ENCODE results near the gene NPIPB2. TPM values are rescaled to one million over a fixed set of nuclear protein-coding genes. Genes with fewer than 3 reads are reported as not detected.
"Not testable (repeated sequence)": the region's sequence is repeated elsewhere in the genome, so short reads cannot be mapped to it uniquely, and the experiment has no call there.

NPIPB2 gene
- total and polyA plus RNA-seq, 4 donors: 0.88 to 15.0 (median 9.0) TPM

DNA sequence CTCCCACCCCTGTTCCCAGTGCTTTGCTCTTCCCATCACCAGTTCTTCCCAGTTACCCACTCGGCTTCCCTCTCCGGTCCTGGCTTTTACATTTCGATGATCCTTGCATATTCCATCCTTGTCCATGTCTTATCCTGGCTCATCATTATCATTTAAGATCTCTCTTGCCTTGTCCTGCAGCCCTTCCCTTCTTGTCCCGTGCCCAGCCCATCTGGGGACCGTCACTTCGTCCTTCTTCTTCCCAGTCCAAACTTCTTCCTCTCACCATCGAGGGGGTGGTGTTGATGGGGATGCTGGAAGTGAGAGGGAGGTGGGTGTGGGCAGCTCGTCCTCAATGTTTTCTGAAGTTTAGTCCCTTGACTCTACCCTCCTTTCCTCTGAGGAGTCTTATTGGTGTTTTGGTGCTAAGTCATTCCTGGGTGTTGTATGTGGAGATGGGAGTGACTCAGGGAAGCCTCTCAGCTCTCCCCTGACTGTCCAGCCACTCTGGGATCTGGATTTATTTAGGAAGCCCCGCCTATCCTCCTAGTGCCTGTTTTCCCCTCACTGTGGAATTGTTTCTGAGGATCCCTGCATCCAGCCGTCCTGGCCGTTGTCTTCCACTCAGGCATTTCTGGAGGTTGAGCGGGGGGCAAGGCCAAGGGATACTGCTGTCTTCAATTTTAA is 35.7 kb upstream of the NPIPB2 start:
- H3K9me3 ChIP-seq (ENCODE audit: control insufficient read depth, low read length): no peaks in the 10 kb centered on the region
- intact Hi-C loops (cut with DNase I): loop anchor here in 1 of 2 donors (2.0 kb wide), 1 partner anchor 85 kb away; no protein-coding TSS in a partner anchor
- ATAC-seq (ENCODE audit: low FRiP score) (peak; percentile 73), DNase-seq (no peak)
- H3K4me3 ChIP-seq (ENCODE audit: low read length in 2 of 2): peak overlapping the region; percentile 64 to 94
- no peaks in the 10 kb centered on the region for H3K4me1 ChIP-seq (ENCODE audit: control insufficient read depth in 1 of 2, insufficient read depth in 2 of 2, low read length in 2 of 2)
- H3K27ac ChIP-seq (ENCODE audit: low read depth in 1 of 2, low read length in 2 of 2): peak overlapping the region in 1 of 2 donors; percentile 81
- 13 to 15% methylated on average over 12 of the region's 12 CpGs for whole genome bisulfite sequencing, 2 donors
- no peaks in the 10 kb centered on the region for H3K36me3 ChIP-seq (ENCODE audit: control insufficient read depth in 1 of 2, insufficient read depth in 2 of 2, low read length in 1 of 2)
- H3K27me3 ChIP-seq (ENCODE audit: control insufficient read depth in 1 of 2, insufficient read depth in 2 of 2, low read length in 1 of 2): no peaks in the 10 kb centered on the region

DNA sequence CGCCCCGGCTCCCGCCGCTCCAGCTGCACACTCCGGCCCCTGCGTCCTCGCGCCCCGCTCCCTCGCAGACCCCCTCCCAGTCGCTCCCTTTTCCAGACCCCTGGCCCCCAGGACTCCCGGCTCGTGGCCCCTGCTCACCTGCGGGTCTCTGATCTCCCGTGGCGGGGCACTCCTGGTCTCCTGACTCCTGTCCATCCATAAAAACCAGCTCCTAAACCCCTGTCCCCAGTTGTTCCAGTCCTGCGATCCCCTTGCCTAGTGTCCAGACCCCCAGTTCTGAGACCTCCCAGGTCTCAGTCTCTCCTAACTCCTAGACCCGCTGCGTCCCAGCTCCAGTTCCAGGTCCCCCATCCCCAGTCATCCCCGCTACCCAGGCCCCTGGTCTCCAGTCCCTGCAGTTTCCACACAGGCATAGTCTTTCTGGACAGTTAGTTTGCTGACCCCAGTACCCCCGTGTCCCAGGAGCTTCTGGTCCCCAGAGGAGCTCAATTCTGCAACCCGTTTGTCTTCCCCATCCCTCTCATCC is 35.1 kb upstream of the NPIPB2 start:
- no peaks in the 10 kb centered on the region for H3K27me3 ChIP-seq (ENCODE audit: control insufficient read depth in 1 of 2, insufficient read depth in 2 of 2, low read length in 1 of 2)
- ATAC-seq (ENCODE audit: low FRiP score): peak; percentile 48
- H3K4me1 ChIP-seq (ENCODE audit: control insufficient read depth in 1 of 2, insufficient read depth in 2 of 2, low read length in 2 of 2): no peaks in the 10 kb centered on the region
- no peaks in the 10 kb centered on the region for H3K9me3 ChIP-seq (ENCODE audit: control insufficient read depth, low read length)
- intact Hi-C loops (cut with DNase I): loop anchor here in 1 of 2 donors (2.0 kb wide), 1 partner anchor 86 kb away; no protein-coding TSS in a partner anchor
- DNase-seq: no peak
- H3K4me3 ChIP-seq (ENCODE audit: low read length in 2 of 2): peak overlapping the region; percentile 64 to 94
- H3K27ac ChIP-seq (ENCODE audit: low read depth in 1 of 2, low read length in 2 of 2): peak overlapping the region in 1 of 2 donors; percentile 13
- H3K36me3 ChIP-seq (ENCODE audit: control insufficient read depth in 1 of 2, insufficient read depth in 2 of 2, low read length in 1 of 2): no peaks in the 10 kb centered on the region
- WGBS, 2 donors: 0 to 1% methylated on average over 10 to 22 of the region's 22 CpGs

DNA sequence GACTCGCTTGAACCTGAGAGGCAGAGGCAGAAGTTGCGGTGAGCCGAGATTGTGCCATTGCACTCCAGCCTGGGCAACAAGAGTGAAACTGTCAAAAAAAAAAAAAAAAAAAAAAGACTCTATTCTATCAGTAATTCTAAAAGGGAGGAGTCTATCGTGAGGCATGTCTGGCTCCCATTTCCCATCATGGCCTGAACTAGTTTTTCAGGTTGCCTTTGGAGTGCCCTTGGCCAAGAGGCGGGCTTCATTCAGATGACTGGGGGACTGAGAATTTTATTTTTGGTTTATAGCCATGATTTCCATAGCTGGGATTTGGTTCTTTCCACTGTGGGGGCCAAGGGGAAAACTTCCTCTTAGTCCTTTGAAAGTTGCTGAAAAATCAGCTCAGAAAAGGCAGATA is 31.2 kb upstream of the NPIPB2 start:
- no peak for DNase-seq
- Histone ChIP-seq H3K4me3 (ENCODE audit: low read length in 2 of 2) (no peak overlapping the region), H3K27me3 (ENCODE audit: control insufficient read depth in 1 of 2, insufficient read depth in 2 of 2, low read length in 1 of 2) (no peaks in the 10 kb centered on the region), H3K4me1 (ENCODE audit: control insufficient read depth in 1 of 2, insufficient read depth in 2 of 2, low read length in 2 of 2) (no peaks in the 10 kb centered on the region), H3K9me3 (ENCODE audit: control insufficient read depth, low read length) (no peaks in the 10 kb centered on the region), H3K36me3 (ENCODE audit: control insufficient read depth in 1 of 2, insufficient read depth in 2 of 2, low read length in 1 of 2) (no peaks in the 10 kb centered on the region), H3K27ac (ENCODE audit: low read depth in 1 of 2, low read length in 2 of 2) (no peak overlapping the region)
- no peak for ATAC-seq (ENCODE audit: low FRiP score)
- intact Hi-C loops (cut with DNase I): no loop called here
- 91% methylated on average over 5 of the region's 5 CpGs for WGBS, 2 donors

DNA sequence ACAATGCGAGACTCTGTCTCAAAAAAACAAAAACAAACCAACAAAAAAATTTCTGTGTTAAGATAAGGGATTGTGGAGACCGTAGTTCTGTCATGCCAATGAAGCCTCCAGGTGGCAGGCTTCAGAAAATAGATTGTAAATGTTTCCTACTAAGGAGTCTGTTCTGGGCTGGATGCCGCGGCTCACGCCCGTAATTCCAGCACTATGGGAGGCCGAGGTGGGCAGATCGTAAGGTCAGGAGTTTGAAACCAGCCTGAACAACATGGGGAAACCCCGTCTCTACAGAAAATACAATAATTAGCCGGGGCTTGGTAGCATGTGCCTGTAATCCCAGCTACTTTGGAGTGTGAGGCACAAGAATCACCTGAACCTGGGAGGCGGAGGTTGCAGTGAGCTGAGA is 30.3 kb upstream of the NPIPB2 start:
- Histone ChIP-seq H3K27me3 (ENCODE audit: control insufficient read depth in 1 of 2, insufficient read depth in 2 of 2, low read length in 1 of 2) (no peaks in the 10 kb centered on the region), H3K9me3 (ENCODE audit: control insufficient read depth, low read length) (no peaks in the 10 kb centered on the region), H3K4me1 (ENCODE audit: control insufficient read depth in 1 of 2, insufficient read depth in 2 of 2, low read length in 2 of 2) (no peaks in the 10 kb centered on the region), H3K4me3 (ENCODE audit: low read length in 2 of 2) (no peak overlapping the region), H3K27ac (ENCODE audit: low read depth in 1 of 2, low read length in 2 of 2) (no peak overlapping the region), H3K36me3 (ENCODE audit: control insufficient read depth in 1 of 2, insufficient read depth in 2 of 2, low read length in 1 of 2) (no peaks in the 10 kb centered on the region)
- 74% methylated on average over 11 of the region's 11 CpGs for WGBS, 2 donors
- ATAC-seq (ENCODE audit: low FRiP score) (no peak), DNase-seq (no peak)
- intact Hi-C loops (cut with DNase I): no loop called here

DNA sequence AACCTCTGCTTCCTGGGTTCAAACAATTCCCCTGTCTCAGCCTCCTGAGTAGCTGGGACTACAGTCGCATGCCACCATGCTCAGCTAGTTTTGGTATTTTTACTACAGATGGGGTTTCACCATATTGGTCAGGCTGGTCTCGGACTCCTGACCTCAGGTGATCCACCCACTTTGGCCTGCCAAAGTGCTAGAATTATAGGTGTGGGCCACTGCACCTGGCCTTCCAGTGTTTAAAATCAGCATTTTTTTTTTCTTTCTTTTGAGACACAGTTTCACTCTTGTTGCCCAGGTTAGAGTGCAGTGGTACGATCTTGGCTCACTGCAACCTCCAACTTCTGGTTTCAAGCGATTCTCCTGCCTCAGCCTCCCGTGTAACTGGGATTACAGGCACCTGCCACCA is 28.4 kb upstream of the NPIPB2 start:
- WGBS, 2 donors: 95 to 96% methylated on average over 5 of the region's 5 CpGs
- intact Hi-C loops (cut with DNase I); H3K4me3 ChIP-seq (ENCODE audit: low read length in 2 of 2); H3K27ac ChIP-seq (ENCODE audit: low read depth in 1 of 2, low read length in 2 of 2); ATAC-seq (ENCODE audit: low FRiP score); H3K36me3 ChIP-seq (ENCODE audit: control insufficient read depth in 1 of 2, insufficient read depth in 2 of 2, low read length in 1 of 2); DNase-seq; H3K4me1 ChIP-seq (ENCODE audit: control insufficient read depth in 1 of 2, insufficient read depth in 2 of 2, low read length in 2 of 2); H3K27me3 ChIP-seq (ENCODE audit: control insufficient read depth in 1 of 2, insufficient read depth in 2 of 2, low read length in 1 of 2); H3K9me3 ChIP-seq (ENCODE audit: control insufficient read depth, low read length): not testable (repeated sequence)

DNA sequence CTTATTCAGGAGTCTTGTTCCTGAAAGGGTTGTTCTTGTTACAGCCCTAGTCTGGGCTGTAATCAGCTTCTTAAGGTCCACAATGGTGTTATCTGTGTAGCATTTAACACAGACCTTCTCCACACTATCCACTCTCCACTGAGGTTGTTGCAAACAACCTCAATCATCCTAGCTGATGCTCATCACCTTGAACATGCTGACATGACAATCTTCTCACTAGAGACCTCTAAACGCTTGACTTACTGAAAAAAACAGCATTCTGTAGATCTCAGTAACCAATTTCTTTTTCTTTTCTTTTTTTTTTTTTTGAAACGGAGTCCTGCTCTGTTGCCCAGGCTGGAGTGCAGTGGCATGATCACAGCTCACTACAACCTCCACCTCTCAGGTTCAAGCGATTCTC is 26.7 kb upstream of the NPIPB2 start:
- ATAC-seq (ENCODE audit: low FRiP score) (no peak), DNase-seq (no peak)
- WGBS, 2 donors: 77 to 87% methylated on average over 3 of the region's 3 CpGs
- Histone ChIP-seq H3K4me3 (ENCODE audit: low read length in 2 of 2) (no peak overlapping the region), H3K9me3 (ENCODE audit: control insufficient read depth, low read length) (no peaks in the 10 kb centered on the region), H3K27ac (ENCODE audit: low read depth in 1 of 2, low read length in 2 of 2) (no peak overlapping the region), H3K27me3 (ENCODE audit: control insufficient read depth in 1 of 2, insufficient read depth in 2 of 2, low read length in 1 of 2) (no peaks in the 10 kb centered on the region), H3K4me1 (ENCODE audit: control insufficient read depth in 1 of 2, insufficient read depth in 2 of 2, low read length in 2 of 2) (no peaks in the 10 kb centered on the region), H3K36me3 (ENCODE audit: control insufficient read depth in 1 of 2, insufficient read depth in 2 of 2, low read length in 1 of 2) (no peaks in the 10 kb centered on the region)
- intact Hi-C loops (cut with DNase I): no loop called here

DNA sequence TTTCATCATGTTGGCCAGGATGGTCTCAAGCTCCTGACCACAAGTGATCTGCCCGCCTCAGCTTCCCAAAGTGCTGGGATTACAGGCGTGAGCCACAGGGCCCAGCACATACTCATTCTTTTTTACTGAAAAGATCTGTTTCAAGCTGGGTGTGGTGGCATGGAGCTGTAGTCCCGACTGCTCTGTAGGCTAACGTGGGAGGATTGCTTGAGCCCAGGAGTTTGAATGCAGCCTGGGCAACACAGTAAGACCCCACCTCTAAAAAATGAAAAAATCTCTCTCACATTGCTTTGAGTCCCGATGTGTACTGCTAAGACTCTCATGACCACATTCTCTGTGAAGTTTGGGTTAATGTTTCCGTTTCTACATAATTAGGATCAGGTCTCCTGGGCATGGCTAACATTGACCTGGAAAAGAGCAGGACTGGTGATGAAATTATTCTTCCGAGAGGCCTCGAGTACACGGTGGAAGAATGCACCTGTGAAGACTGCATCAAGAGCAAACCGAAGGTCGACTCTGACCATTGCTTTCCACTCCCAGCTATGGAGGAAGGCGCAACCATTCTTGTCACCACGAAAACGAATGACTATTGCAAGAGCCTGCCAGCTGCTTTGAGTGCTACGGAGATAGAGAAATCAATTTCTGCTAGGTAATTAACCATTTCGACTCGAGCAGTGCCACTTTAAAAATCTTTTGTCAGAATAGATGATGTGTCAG is 25.5 kb upstream of the NPIPB2 start:
- H3K4me3 ChIP-seq (ENCODE audit: low read length in 2 of 2): no peak overlapping the region
- H3K4me1 ChIP-seq (ENCODE audit: control insufficient read depth in 1 of 2, insufficient read depth in 2 of 2, low read length in 2 of 2): no peaks in the 10 kb centered on the region
- intact Hi-C loops (cut with DNase I): no loop called here
- H3K9me3 ChIP-seq (ENCODE audit: control insufficient read depth, low read length): no peaks in the 10 kb centered on the region
- no peaks in the 10 kb centered on the region for H3K36me3 ChIP-seq (ENCODE audit: control insufficient read depth in 1 of 2, insufficient read depth in 2 of 2, low read length in 1 of 2)
- no peak overlapping the region for H3K27ac ChIP-seq (ENCODE audit: low read depth in 1 of 2, low read length in 2 of 2)
- ATAC-seq (ENCODE audit: low FRiP score) (no peak), DNase-seq (no peak)
- WGBS, 2 donors: 77 to 81% methylated on average over 17 of the region's 17 CpGs
- H3K27me3 ChIP-seq (ENCODE audit: control insufficient read depth in 1 of 2, insufficient read depth in 2 of 2, low read length in 1 of 2): no peaks in the 10 kb centered on the region

DNA sequence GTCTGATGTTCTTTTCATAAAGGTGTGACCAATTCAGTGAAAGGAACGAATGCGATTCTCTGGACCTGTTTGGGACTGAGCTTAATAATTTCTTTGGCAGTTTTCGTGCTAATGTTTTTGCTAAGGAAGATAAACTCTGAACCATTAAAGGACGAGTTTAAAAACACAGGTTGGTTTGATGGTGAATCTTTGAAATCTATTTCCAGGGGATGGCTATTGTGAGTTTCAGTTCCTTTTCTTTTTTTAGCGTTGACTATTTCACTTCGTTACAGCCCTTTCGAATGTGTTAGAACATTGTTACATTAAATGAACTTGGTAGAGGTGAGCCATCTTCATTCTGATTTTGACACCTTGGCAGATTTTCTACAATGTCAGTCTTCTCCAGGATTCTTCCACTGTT is 24.3 kb upstream of the NPIPB2 start:
- Histone ChIP-seq H3K36me3 (ENCODE audit: control insufficient read depth in 1 of 2, insufficient read depth in 2 of 2, low read length in 1 of 2) (no peaks in the 10 kb centered on the region), H3K27ac (ENCODE audit: low read depth in 1 of 2, low read length in 2 of 2) (no peak overlapping the region), H3K27me3 (ENCODE audit: control insufficient read depth in 1 of 2, insufficient read depth in 2 of 2, low read length in 1 of 2) (no peaks in the 10 kb centered on the region), H3K4me1 (ENCODE audit: control insufficient read depth in 1 of 2, insufficient read depth in 2 of 2, low read length in 2 of 2) (no peaks in the 10 kb centered on the region), H3K4me3 (ENCODE audit: low read length in 2 of 2) (no peak overlapping the region), H3K9me3 (ENCODE audit: control insufficient read depth, low read length) (no peaks in the 10 kb centered on the region)
- DNase-seq: no peak
- 78 to 85% methylated on average over 7 of the region's 7 CpGs for WGBS, 2 donors
- no peak for ATAC-seq (ENCODE audit: low FRiP score)
- intact Hi-C loops (cut with DNase I): no loop called here

Data from aorta (tissue), 5 donors.